CD14-positive monocyte (primary cell): ENCODE results near the gene SHCBP1. TPM values are rescaled to one million over a fixed set of nuclear protein-coding genes. Genes with fewer than 3 reads are reported as not detected.
A peak's percentile ranks its signal among the peaks of the same experiment; 100 is the strongest.
"Not testable (repeated sequence)": the region's sequence is repeated elsewhere in the genome, so short reads cannot be mapped to it uniquely, and the experiment has no call there.

Source experiments
- DNase-seq, 3 donors: peaks; one replicate each; pipeline ENCODE4 v3.0.0-alpha.2; 2011 to 2022
- H2AFZ ChIP-seq: 2 replicates; pipeline ENCODE4 v1.6.0; 2012; ENCODE audit warnings: mild to moderate bottlenecking, low read depth, low read length, inconsistent platforms; ENCODE audit not compliant: insufficient read depth, poor library complexity, severe bottlenecking
- H3K27ac ChIP-seq, 2 donors: 1 replicate in 1 of 2; 2 replicates in 1 of 2; pipeline ENCODE4 v1.5.1; 2012 to 2013; ENCODE audit warnings: low read length in 2 of 2, control low read depth in 1 of 2, inconsistent platforms in 1 of 2, low read depth in 1 of 2, mild to moderate bottlenecking in 1 of 2
- H3K27me3 ChIP-seq, 2 donors: one replicate each; pipeline versions ENCODE4 v1.6.0 to v1.6.1; 2011 to 2013; ENCODE audit warnings: low read length in 2 of 2; ENCODE audit not compliant: control insufficient read depth in 2 of 2, insufficient read depth in 2 of 2
- H3K36me3 ChIP-seq, 2 donors: replicated peaks in 1 of 2; 1 replicate in 1 of 2; 2 replicates in 1 of 2; pipeline versions ENCODE4 v1.5.1 to v1.6.1; 2012 to 2013; ENCODE audit warnings: low read length in 2 of 2, control low read depth in 1 of 2, inconsistent platforms in 1 of 2, mild to moderate bottlenecking in 1 of 2; ENCODE audit not compliant: insufficient read depth in 2 of 2, control insufficient read depth in 1 of 2
- H3K4me1 ChIP-seq, 2 donors: 1 replicate in 1 of 2; 2 replicates in 1 of 2; pipeline versions ENCODE4 v1.5.1 to v1.6.1; 2012 to 2013; ENCODE audit warnings: low read length in 2 of 2, control low read depth in 1 of 2, inconsistent platforms in 1 of 2, mild to moderate bottlenecking in 1 of 2, moderate library complexity in 1 of 2; ENCODE audit not compliant: insufficient read depth in 2 of 2, control insufficient read depth in 1 of 2
- H3K4me2 ChIP-seq: replicated peaks from 2 replicates; pipeline ENCODE3; 2012; ENCODE audit warnings: low read length, moderate library complexity, mild to moderate bottlenecking; ENCODE audit not compliant: poor library complexity, severe bottlenecking; ENCODE audit errors: extremely low read depth
- H3K4me3 ChIP-seq, 3 experiments: fragments of 200-600 bp in 1 of 3; sonication (generic) in 1 of 3; replicated peaks in 1 of 3; 1 replicate in 2 of 3; 2 replicates in 1 of 3; pipeline ENCODE4 v1.5.1; 2011 to 2013; ENCODE audit warnings: low read length in 3 of 3, mild to moderate bottlenecking in 3 of 3, control low read depth in 2 of 3, low read depth in 2 of 3, inconsistent platforms in 1 of 3, moderate library complexity in 1 of 3
- H3K79me2 ChIP-seq: 2 replicates; pipeline ENCODE4 v1.6.0; 2012; ENCODE audit warnings: mild to moderate bottlenecking, control low read depth, inconsistent platforms, low read length, moderate library complexity; ENCODE audit not compliant: insufficient read depth
- H3K9ac ChIP-seq: 2 replicates; pipeline ENCODE4 v1.6.0; 2017; ENCODE audit warnings: low read length, mild to moderate bottlenecking; ENCODE audit not compliant: insufficient read depth, poor library complexity, severe bottlenecking
- H3K9me3 ChIP-seq, 2 donors: replicated peaks in 1 of 2; 1 replicate in 1 of 2; 2 replicates in 1 of 2; pipeline versions ENCODE4 v1.5.1 to v1.6.1; 2012 to 2013; ENCODE audit warnings: low read length in 2 of 2, control low read depth in 1 of 2; ENCODE audit not compliant: control insufficient read depth in 1 of 2, insufficient read depth in 1 of 2
- H4K20me1 ChIP-seq: 2 replicates; pipeline ENCODE4 v1.6.0; 2012; ENCODE audit warnings: mild to moderate bottlenecking, low read length, control low read depth, moderate library complexity; ENCODE audit not compliant: insufficient read depth
- H3K27ac Mint-ChIP-seq, 7 donors: one replicate each; pipeline ENCODE4 v1.8.0; 2020; ENCODE audit warnings: mild to moderate bottlenecking in 7 of 7, mixed read lengths in 7 of 7, moderate library complexity in 6 of 7, inconsistent platforms in 2 of 7
- H3K27me3 Mint-ChIP-seq, 3 donors: one replicate each; pipeline ENCODE4 v1.8.0; 2021 to 2022; ENCODE audit warnings: low read depth in 3 of 3, mild to moderate bottlenecking in 3 of 3, mixed read lengths in 3 of 3, moderate library complexity in 3 of 3, inconsistent platforms in 1 of 3
- H3K36me3 Mint-ChIP-seq, 2 donors: one replicate each; pipeline ENCODE4 v1.8.0; 2020; ENCODE audit warnings: mixed read lengths in 2 of 2, inconsistent platforms in 1 of 2, mild to moderate bottlenecking in 1 of 2
- H3K4me1 Mint-ChIP-seq: one replicate; pipeline ENCODE4 v1.8.0; 2020; ENCODE audit warnings: mild to moderate bottlenecking, mixed read lengths
- H3K4me3 Mint-ChIP-seq, 2 donors: one replicate each; pipeline ENCODE4 v1.8.0; 2020; ENCODE audit warnings: mild to moderate bottlenecking in 2 of 2, mixed read lengths in 2 of 2, moderate library complexity in 1 of 2
- H3K9me3 Mint-ChIP-seq, 7 donors: one replicate each; pipeline ENCODE4 v1.8.0; 2020 to 2022; ENCODE audit warnings: mixed read lengths in 7 of 7, mild to moderate bottlenecking in 6 of 7, moderate library complexity in 6 of 7, inconsistent platforms in 2 of 7
- WGBS: methylation state at CpG from one replicate; pipeline ENCODE4 v1.1.5; 2013; ENCODE audit warnings: missing lambda C conversion rate; ENCODE audit not compliant: insufficient coverage; 5-methylcytosine and 5-hydroxymethylcytosine counted together
- intact Hi-C, 2 donors: fragments of 100-400 bp; cut with micrococcal nuclease; formaldehyde crosslinking; loops; one replicate each; pipeline versions ENCODE4 v1.15.0 to v1.15.1; 2023
- polyA plus RNA-seq, 3 donors: library from polyadenylated mRNA; depleted of rRNA in 1 of 3; unstranded in 2 of 3; stranded (reverse) in 1 of 3; fragments of 300-500 nt in 2 of 3; fragments of >200 nt in 1 of 3; fragmentation: Illumina TruSeq in 2 of 3; gene quantifications; 1 replicate in 2 of 3; 2 replicates in 1 of 3; pipeline ENCODE4 v1.2.3, GENCODE V29; 2012 to 2021
- TF ChIP-seq, protein P1 (sequence below): fragments of 200-600 bp; IDR thresholded peaks from one replicate; pipeline ENCODE4 v1.8.0; 2022; ENCODE audit warnings: antibody characterized with exemption, mild to moderate bottlenecking

Gene SHCBP1
- polyA plus RNA-seq, 3 donors, result 0.45 to 2.3 (median 0.93) TPM

- Histone ChIP-seq H2AFZ (peak overlapping the region; percentile 34), H3K36me3 (no peaks in the 10 kb centered on the region), H3K9ac (no peak overlapping the region), H3K27me3 (no peaks in the 10 kb centered on the region), H3K4me1 (peaks cover 5 to 6% of the 10 kb centered on the region in 2 donors), H3K79me2 (no peaks in the 10 kb centered on the region), H3K4me2 (no peak overlapping the region), H3K27ac (no peak overlapping the region), H3K9me3 (no peaks in the 10 kb centered on the region), H3K4me3 (no peak overlapping the region), H4K20me1 (no peaks in the 10 kb centered on the region)
- Mint-ChIP-seq H3K27me3 (peaks cover 0 to 2% (median 0%) of the 10 kb centered on the region in 3 donors), H3K9me3 (no peaks in the 10 kb centered on the region), H3K4me3 (peak overlapping the region in 1 of 2 donors; percentile 65), H3K36me3 (no peaks in the 10 kb centered on the region), H3K27ac (peak overlapping the region in 3 of 7 donors; percentile 16 to 86 (median 77)), H3K4me1 (peaks cover 13% of the 10 kb centered on the region)
- TF ChIP-seq, protein P1, sequence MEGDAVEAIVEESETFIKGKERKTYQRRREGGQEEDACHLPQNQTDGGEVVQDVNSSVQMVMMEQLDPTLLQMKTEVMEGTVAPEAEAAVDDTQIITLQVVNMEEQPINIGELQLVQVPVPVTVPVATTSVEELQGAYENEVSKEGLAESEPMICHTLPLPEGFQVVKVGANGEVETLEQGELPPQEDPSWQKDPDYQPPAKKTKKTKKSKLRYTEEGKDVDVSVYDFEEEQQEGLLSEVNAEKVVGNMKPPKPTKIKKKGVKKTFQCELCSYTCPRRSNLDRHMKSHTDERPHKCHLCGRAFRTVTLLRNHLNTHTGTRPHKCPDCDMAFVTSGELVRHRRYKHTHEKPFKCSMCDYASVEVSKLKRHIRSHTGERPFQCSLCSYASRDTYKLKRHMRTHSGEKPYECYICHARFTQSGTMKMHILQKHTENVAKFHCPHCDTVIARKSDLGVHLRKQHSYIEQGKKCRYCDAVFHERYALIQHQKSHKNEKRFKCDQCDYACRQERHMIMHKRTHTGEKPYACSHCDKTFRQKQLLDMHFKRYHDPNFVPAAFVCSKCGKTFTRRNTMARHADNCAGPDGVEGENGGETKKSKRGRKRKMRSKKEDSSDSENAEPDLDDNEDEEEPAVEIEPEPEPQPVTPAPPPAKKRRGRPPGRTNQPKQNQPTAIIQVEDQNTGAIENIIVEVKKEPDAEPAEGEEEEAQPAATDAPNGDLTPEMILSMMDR, result peak; percentile 14
- DNase-seq, result no peak
- WGBS, result 66% methylated on average over 8 of the region's 10 CpGs
- intact Hi-C loops, result no loop called here
Observed at GRCh38 chr16:46629331-46630219, 8.4 kb upstream of the SHCBP1 start.

- H3K79me2 ChIP-seq, result no peaks in the 10 kb centered on the region
Observed at GRCh38 chr16:46627746-46628145, 6.6 kb upstream of the SHCBP1 start.

GRCh38 chr16:46626681-46627080, 5.5 kb upstream of the SHCBP1 start:
- H3K36me3 Mint-ChIP-seq, result not testable (repeated sequence)
- WGBS, result 100% methylated on average over 8 of the region's 22 CpGs

More at GRCh38 chr16:46627746-46628145, 6.6 kb upstream of the SHCBP1 start:
- no peaks in the 10 kb centered on the region for H3K36me3 ChIP-seq
- Mint-ChIP-seq H3K4me1 (peaks cover 13% of the 10 kb centered on the region), H3K27ac (no peak overlapping the region), H3K27me3 (peaks cover 0 to 2% (median 0%) of the 10 kb centered on the region in 3 donors), H3K9me3 (no peaks in the 10 kb centered on the region), H3K4me3 (no peak overlapping the region), H3K36me3 (no peaks in the 10 kb centered on the region)
- H3K4me3 ChIP-seq, result no peak overlapping the region
- no peak overlapping the region for H3K9ac ChIP-seq
- H3K9me3 ChIP-seq, result no peaks in the 10 kb centered on the region
- no peaks in the 10 kb centered on the region for H4K20me1 ChIP-seq
- 94% methylated on average over 4 of the region's 5 CpGs for WGBS
- H3K27me3 ChIP-seq, result no peaks in the 10 kb centered on the region
- DNase-seq, result no peak
- H3K4me1 ChIP-seq, result peaks cover 5 to 6% of the 10 kb centered on the region in 2 donors
- H3K27ac ChIP-seq, result no peak overlapping the region
- intact Hi-C loops, result no loop called here
- TF ChIP-seq, protein P1, result no peak
- H3K4me2 ChIP-seq, result no peak overlapping the region
- H2AFZ ChIP-seq, result no peak overlapping the region

More at GRCh38 chr16:46626681-46627080, 5.5 kb upstream of the SHCBP1 start:
- peaks cover 11 to 17% of the 10 kb centered on the region in 2 donors for H3K4me1 ChIP-seq
- H3K27me3 Mint-ChIP-seq, H2AFZ ChIP-seq, H3K4me3 ChIP-seq, H3K27ac Mint-ChIP-seq, H3K9me3 Mint-ChIP-seq, H3K36me3 ChIP-seq, H4K20me1 ChIP-seq, H3K4me3 Mint-ChIP-seq, H3K9ac ChIP-seq, H3K4me2 ChIP-seq, DNase-seq, H3K27ac ChIP-seq, H3K27me3 ChIP-seq, intact Hi-C loops, H3K9me3 ChIP-seq, H3K79me2 ChIP-seq: not testable (repeated sequence)
- H3K4me1 Mint-ChIP-seq, result peaks cover 23% of the 10 kb centered on the region
